MM.1S (cell line): ENCODE results near the gene RPL10.

Experiments used
- DNase-seq: peaks from one replicate; pipeline ENCODE4 v3.0.0-alpha.2; 2015
- H2AFZ ChIP-seq: fragments of 300-600 bp; sonication (generic); 2 replicates; pipeline ENCODE4 v1.6.0; 2016; ENCODE audit warnings: antibody characterized with exemption, low read length
- H3F3A ChIP-seq: fragments of 300-600 bp; sonication (generic); 2 replicates; pipeline ENCODE4 v1.6.1; 2016; ENCODE audit warnings: mild to moderate bottlenecking, antibody characterized with exemption, low read length, moderate library complexity, mixed read lengths; ENCODE audit not compliant: insufficient read depth
- H3K27ac ChIP-seq: fragments of 300-600 bp; sonication (generic); 2 replicates; pipeline ENCODE4 v1.5.1; 2016; ENCODE audit warnings: mild to moderate bottlenecking, low read length
- H3K27me3 ChIP-seq: fragments of 300-600 bp; sonication (generic); replicated peaks from 2 replicates; pipeline ENCODE4 v1.6.0; 2016; ENCODE audit warnings: low read length; ENCODE audit not compliant: insufficient read depth
- H3K36me3 ChIP-seq: fragments of 300-600 bp; sonication (generic); replicated peaks from 2 replicates; pipeline ENCODE4 v1.6.1; 2016; ENCODE audit warnings: mild to moderate bottlenecking, low read length, mixed read lengths; ENCODE audit not compliant: insufficient read depth
- H3K4me1 ChIP-seq: fragments of 300-600 bp; sonication (generic); 2 replicates; pipeline ENCODE4 v1.6.1; 2016; ENCODE audit warnings: low read length, mixed read lengths
- H3K4me2 ChIP-seq: fragments of 300-600 bp; sonication (generic); 2 replicates; pipeline ENCODE4 v1.6.0; 2016; ENCODE audit warnings: low read depth, low read length
- H3K4me3 ChIP-seq: fragments of 300-600 bp; sonication (generic); 2 replicates; pipeline ENCODE4 v1.5.1; 2016; ENCODE audit warnings: low read length, mixed read lengths
- H3K79me2 ChIP-seq: fragments of 300-600 bp; sonication (generic); 2 replicates; pipeline ENCODE4 v1.6.1; 2016; ENCODE audit warnings: mixed run types, low read length, mixed read lengths
- H3K9ac ChIP-seq: fragments of 300-600 bp; sonication (generic); 2 replicates; pipeline ENCODE4 v1.6.1; 2016; ENCODE audit warnings: low read length, mixed read lengths
- H3K9me2 ChIP-seq: fragments of 300-600 bp; sonication (generic); replicated peaks from 2 replicates; pipeline ENCODE4 v1.6.1; 2016; ENCODE audit warnings: mild to moderate bottlenecking, low read length, mixed read lengths; ENCODE audit not compliant: insufficient read depth
- H3K9me3 ChIP-seq: fragments of 300-600 bp; sonication (generic); replicated peaks from 2 replicates; pipeline ENCODE4 v1.6.1; 2016; ENCODE audit warnings: mild to moderate bottlenecking, low read length, mixed read lengths; ENCODE audit not compliant: insufficient read depth
- H4K20me1 ChIP-seq: fragments of 300-600 bp; sonication (generic); 2 replicates; pipeline ENCODE4 v1.6.1; 2016; ENCODE audit warnings: mild to moderate bottlenecking, low read length, moderate library complexity, mixed read lengths; ENCODE audit not compliant: insufficient read depth
- EZH2 ChIP-seq: fragments of 300-600 bp; sonication (generic); optimal IDR thresholded peaks from 2 replicates; pipeline ENCODE3; 2017; ENCODE audit warnings: low read depth, mild to moderate bottlenecking, antibody characterized with exemption, low read length, mixed read lengths
- EZH2phosphoT487 ChIP-seq: fragments of 300-600 bp; sonication (generic); IDR thresholded peaks from 2 replicates; pipeline ENCODE4 v1.6.1; 2018; ENCODE audit warnings: antibody characterized with exemption, low read length
- TF ChIP-seq, protein P1 (sequence below): fragments of 300-600 bp; sonication (generic); IDR thresholded peaks from 2 replicates; pipeline ENCODE4 v1.5.1; 2016; ENCODE audit warnings: antibody characterized with exemption, low read length, mixed read lengths

Gene RPL10

DNA sequence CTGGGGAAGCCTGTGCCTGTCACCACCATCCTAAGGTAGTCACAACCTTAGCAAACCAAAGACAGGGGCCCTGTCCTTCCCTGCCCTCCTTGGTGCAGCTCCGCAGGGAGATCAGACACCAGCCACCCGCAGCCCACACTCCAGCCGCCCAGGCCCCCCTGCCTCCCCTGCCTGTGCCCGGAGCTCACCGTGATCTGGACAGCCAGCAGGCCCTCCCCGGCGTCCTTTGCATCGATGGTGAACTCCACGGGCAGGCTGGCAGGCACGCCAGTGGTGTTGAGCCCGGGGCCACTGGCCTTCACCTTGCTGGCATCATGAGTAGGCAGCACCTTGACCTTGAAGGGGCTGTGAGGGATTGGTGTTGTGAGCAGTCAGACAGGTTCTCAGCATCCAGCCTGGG is 40.2 kb upstream of the RPL10 start:
- Histone ChIP-seq H3K9me3 (no peaks in the 10 kb centered on the region), H4K20me1 (no peaks in the 10 kb centered on the region), H3K9ac (no peak overlapping the region), H3K27me3 (no peaks in the 10 kb centered on the region), H3K79me2 (no peaks in the 10 kb centered on the region), H3K4me1 (no peaks in the 10 kb centered on the region), H3K36me3 (no peaks in the 10 kb centered on the region), H3K9me2 (no peaks in the 10 kb centered on the region), H3K27ac (no peak overlapping the region), H2AFZ (no peak overlapping the region), H3K4me2 (no peak overlapping the region), H3F3A (no peaks in the 10 kb centered on the region), H3K4me3 (no peak overlapping the region)
- no peak for DNase-seq
- TF ChIP-seq EZH2phosphoT487: no peak

DNA sequence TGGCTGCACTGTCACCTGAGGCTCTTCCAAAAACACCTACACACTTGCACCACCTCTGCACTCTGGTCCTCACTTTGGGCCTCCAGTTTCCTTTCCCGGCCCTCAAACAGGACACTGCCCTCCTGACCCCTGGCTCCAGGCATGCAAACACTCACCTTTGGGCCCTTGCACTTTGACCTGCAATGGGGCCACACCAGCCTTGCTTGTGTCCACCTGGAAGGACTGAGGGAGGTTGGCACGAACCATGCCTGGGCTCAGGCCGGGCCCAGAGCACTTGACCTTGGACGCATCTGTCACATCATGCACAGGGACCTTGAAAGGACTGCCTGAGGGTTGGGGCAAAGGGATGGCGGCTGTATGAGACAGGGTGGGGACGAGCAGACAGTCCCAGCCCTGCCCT is 39.3 kb upstream of the RPL10 start:
- Histone ChIP-seq H3K4me2 (no peak overlapping the region), H3K4me3 (no peak overlapping the region), H3K9me2 (no peaks in the 10 kb centered on the region), H4K20me1 (no peaks in the 10 kb centered on the region), H3K79me2 (no peaks in the 10 kb centered on the region), H2AFZ (no peak overlapping the region), H3K36me3 (no peaks in the 10 kb centered on the region), H3K27ac (no peak overlapping the region), H3K4me1 (no peaks in the 10 kb centered on the region), H3K9ac (no peak overlapping the region), H3K27me3 (no peaks in the 10 kb centered on the region), H3K9me3 (no peaks in the 10 kb centered on the region), H3F3A (no peaks in the 10 kb centered on the region)
- DNase-seq: no peak
- TF ChIP-seq, protein P1, sequence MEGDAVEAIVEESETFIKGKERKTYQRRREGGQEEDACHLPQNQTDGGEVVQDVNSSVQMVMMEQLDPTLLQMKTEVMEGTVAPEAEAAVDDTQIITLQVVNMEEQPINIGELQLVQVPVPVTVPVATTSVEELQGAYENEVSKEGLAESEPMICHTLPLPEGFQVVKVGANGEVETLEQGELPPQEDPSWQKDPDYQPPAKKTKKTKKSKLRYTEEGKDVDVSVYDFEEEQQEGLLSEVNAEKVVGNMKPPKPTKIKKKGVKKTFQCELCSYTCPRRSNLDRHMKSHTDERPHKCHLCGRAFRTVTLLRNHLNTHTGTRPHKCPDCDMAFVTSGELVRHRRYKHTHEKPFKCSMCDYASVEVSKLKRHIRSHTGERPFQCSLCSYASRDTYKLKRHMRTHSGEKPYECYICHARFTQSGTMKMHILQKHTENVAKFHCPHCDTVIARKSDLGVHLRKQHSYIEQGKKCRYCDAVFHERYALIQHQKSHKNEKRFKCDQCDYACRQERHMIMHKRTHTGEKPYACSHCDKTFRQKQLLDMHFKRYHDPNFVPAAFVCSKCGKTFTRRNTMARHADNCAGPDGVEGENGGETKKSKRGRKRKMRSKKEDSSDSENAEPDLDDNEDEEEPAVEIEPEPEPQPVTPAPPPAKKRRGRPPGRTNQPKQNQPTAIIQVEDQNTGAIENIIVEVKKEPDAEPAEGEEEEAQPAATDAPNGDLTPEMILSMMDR: no peak
- TF ChIP-seq EZH2: no peak
- TF ChIP-seq EZH2phosphoT487: no peak

- H3K27me3 ChIP-seq: no peaks in the 10 kb centered on the region
- no peaks in the 10 kb centered on the region for H4K20me1 ChIP-seq
- H3K4me1 ChIP-seq: no peaks in the 10 kb centered on the region
- no peaks in the 10 kb centered on the region for H3K9me2 ChIP-seq
- H3K9me3 ChIP-seq: no peaks in the 10 kb centered on the region
- TF ChIP-seq, protein P1: no peak
- no peak for DNase-seq
- H3K79me2 ChIP-seq: no peaks in the 10 kb centered on the region
- no peak overlapping the region for H2AFZ ChIP-seq
- H3K36me3 ChIP-seq: no peaks in the 10 kb centered on the region
- no peaks in the 10 kb centered on the region for H3F3A ChIP-seq
- H3K9ac ChIP-seq: no peak overlapping the region
- no peak overlapping the region for H3K4me2 ChIP-seq
- H3K27ac ChIP-seq: no peak overlapping the region
- H3K4me3 ChIP-seq: no peak overlapping the region
Observed at GRCh38 chrX:154359362-154360154, 38.6 kb upstream of the RPL10 start.

DNA sequence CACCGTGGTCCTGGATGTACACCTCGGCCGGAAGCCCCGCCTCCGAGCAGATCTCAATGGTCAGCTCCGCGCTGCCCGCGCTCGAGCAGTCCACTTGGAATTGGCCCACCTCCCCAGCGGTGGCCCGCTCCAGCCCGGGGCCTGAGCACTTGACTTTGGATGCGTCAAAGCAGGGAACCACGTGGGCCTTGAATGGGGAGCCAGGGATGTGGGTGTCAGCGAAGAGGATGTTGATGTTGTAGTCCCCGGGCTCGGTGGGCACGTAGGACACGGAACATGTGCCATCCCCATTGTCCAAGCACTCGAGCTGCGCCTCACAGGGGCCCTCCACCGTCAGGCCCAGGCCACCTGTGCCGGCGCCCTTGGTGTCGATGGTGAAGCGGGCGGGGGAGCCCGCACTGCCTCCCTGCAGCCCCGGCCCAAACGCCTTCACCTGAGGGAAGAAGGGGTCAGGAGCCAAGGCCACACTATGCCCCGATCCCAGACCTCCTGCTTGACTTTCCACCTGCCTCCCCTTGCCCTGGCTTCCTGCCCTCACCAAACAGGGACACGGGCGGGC is 37.9 kb upstream of the RPL10 start:
- H3K9me2 ChIP-seq: no peaks in the 10 kb centered on the region
- no peaks in the 10 kb centered on the region for H3F3A ChIP-seq
- H2AFZ ChIP-seq: no peak overlapping the region
- H4K20me1 ChIP-seq: no peaks in the 10 kb centered on the region
- no peaks in the 10 kb centered on the region for H3K9me3 ChIP-seq
- H3K27me3 ChIP-seq: no peaks in the 10 kb centered on the region
- DNase-seq: no peak
- H3K4me2 ChIP-seq: no peak overlapping the region
- H3K9ac ChIP-seq: no peak overlapping the region
- H3K4me1 ChIP-seq: no peaks in the 10 kb centered on the region
- no peak overlapping the region for H3K4me3 ChIP-seq
- H3K36me3 ChIP-seq: no peaks in the 10 kb centered on the region
- TF ChIP-seq, protein P1: no peak
- no peak for TF ChIP-seq EZH2
- TF ChIP-seq EZH2phosphoT487: no peak
- H3K79me2 ChIP-seq: no peaks in the 10 kb centered on the region
- H3K27ac ChIP-seq: no peak overlapping the region
